B cell (primary cell): ENCODE results near the gene STAU1. TPM values are rescaled to one million over a fixed set of nuclear protein-coding genes. Genes with fewer than 3 reads are reported as not detected.
A peak's percentile ranks its signal among the peaks of the same experiment; 100 is the strongest.

Experiments used
- ATAC-seq: fragments of 200-7000 bp; cut with Tn5 transposase; one replicate; pipeline ENCODE4 v1.10.0; 2021; ENCODE audit warnings: low read depth, mild to moderate bottlenecking, moderate number of reproducible peaks, moderate library complexity
- CTCF ChIA-PET: fragments of 350-600 bp; sonication (Branson Sonifier 250); formaldehyde crosslinking; loops from one replicate; lab custom pipeline; 2021; ENCODE audit warnings: antibody characterized with exemption, inconsistent platforms; lab: Charles Lee
- POLR2A ChIA-PET: fragments of 350-600 bp; sonication (Branson Sonifier 250); formaldehyde crosslinking; loops from one replicate; lab custom pipeline; 2021; ENCODE audit warnings: antibody characterized with exemption; lab: Charles Lee
- DNase-seq: peaks from one replicate; pipeline ENCODE4 v3.0.0; 2013
- H2AFZ ChIP-seq: 2 replicates; pipeline ENCODE4 v1.6.1; 2012; ENCODE audit warnings: mild to moderate bottlenecking, low read depth, low read length; ENCODE audit not compliant: insufficient read depth, poor library complexity, severe bottlenecking
- H3K27ac ChIP-seq, 2 donors: 1 replicate in 1 of 2; 2 replicates in 1 of 2; pipeline ENCODE4 v1.5.1; 2012 to 2013; ENCODE audit warnings: low read length in 2 of 2, mild to moderate bottlenecking in 2 of 2, moderate library complexity in 1 of 2
- H3K27me3 ChIP-seq, 4 experiments: fragments of 200-600 bp in 1 of 4; sonication (generic) in 1 of 4; replicated peaks in 1 of 4; 1 replicate in 2 of 4; 2 replicates in 2 of 4; pipeline versions ENCODE4 v1.6.1 to v1.7.0; 2013 to 2016; ENCODE audit warnings: low read length in 3 of 4, mild to moderate bottlenecking in 2 of 4, mixed read lengths in 1 of 4, moderate library complexity in 1 of 4; ENCODE audit not compliant: insufficient read depth in 4 of 4, control insufficient read depth in 3 of 4; ENCODE audit errors: control extremely low read depth in 1 of 4
- H3K36me3 ChIP-seq, 2 experiments: replicated peaks in 1 of 2; 1 replicate in 1 of 2; 2 replicates in 1 of 2; pipeline versions ENCODE4 v1.6.1 to v1.7.1; 2013; ENCODE audit warnings: low read length in 1 of 2; ENCODE audit not compliant: insufficient read depth in 2 of 2, control insufficient read depth in 1 of 2; ENCODE audit errors: control extremely low read depth in 1 of 2, extremely low read depth in 1 of 2
- H3K4me1 ChIP-seq, 2 donors: fragments of 200-600 bp in 1 of 2; sonication (generic) in 1 of 2; 1 replicate in 1 of 2; 2 replicates in 1 of 2; pipeline versions ENCODE4 v1.5.1 to v1.6.1; 2013 to 2017; ENCODE audit warnings: low read length in 2 of 2; ENCODE audit not compliant: control insufficient read depth in 2 of 2, insufficient read depth in 2 of 2
- H3K4me2 ChIP-seq: replicated peaks from 2 replicates; pipeline ENCODE3; 2012; ENCODE audit warnings: mild to moderate bottlenecking, low read depth, low read length; ENCODE audit not compliant: poor library complexity, severe bottlenecking
- H3K4me3 ChIP-seq, 5 experiments: fragments of 200-600 bp in 1 of 5; sonication (generic) in 1 of 5; 1 replicate in 3 of 5; 2 replicates in 2 of 5; pipeline versions ENCODE4 v1.5.1 to v1.7.0; 2011 to 2016; ENCODE audit warnings: low read length in 4 of 5, mild to moderate bottlenecking in 4 of 5, low read depth in 2 of 5, control low read depth in 1 of 5, moderate library complexity in 1 of 5; ENCODE audit not compliant: insufficient read depth in 1 of 5; ENCODE audit errors: control extremely low read depth in 1 of 5, extremely low read depth in 1 of 5
- H3K79me2 ChIP-seq: fragments of 200-600 bp; sonication (generic); one replicate; pipeline ENCODE4 v1.6.0; 2016; ENCODE audit warnings: low read length; ENCODE audit not compliant: control insufficient read depth, insufficient read depth
- H3K9ac ChIP-seq: fragments of 200-600 bp; sonication (generic); 2 replicates; pipeline ENCODE4 v1.6.1; 2017; ENCODE audit warnings: mild to moderate bottlenecking, low read length, moderate library complexity
- H3K9me3 ChIP-seq, 3 donors: one replicate each; pipeline versions ENCODE4 v1.6.1 to v1.7.1; 2013; ENCODE audit warnings: low read length in 2 of 3; ENCODE audit not compliant: control insufficient read depth in 2 of 3, insufficient read depth in 1 of 3; ENCODE audit errors: control extremely low read depth in 1 of 3
- H4K20me1 ChIP-seq: 2 replicates; pipeline ENCODE4 v1.6.0; 2012; ENCODE audit warnings: mild to moderate bottlenecking, low read length; ENCODE audit not compliant: insufficient read depth, control insufficient read depth, poor library complexity, severe bottlenecking
- H3K27ac Mint-ChIP-seq: one replicate; pipeline ENCODE4 v1.8.0; 2021; ENCODE audit warnings: mixed read lengths
- H3K27me3 Mint-ChIP-seq: one replicate; pipeline ENCODE4 v1.8.0; 2021; ENCODE audit warnings: mixed read lengths
- H3K4me1 Mint-ChIP-seq: one replicate; pipeline ENCODE4 v1.8.0; 2021; ENCODE audit warnings: mixed read lengths
- H3K4me3 Mint-ChIP-seq: one replicate; pipeline ENCODE4 v1.8.0; 2021; ENCODE audit warnings: mixed read lengths
- H3K9me3 Mint-ChIP-seq: one replicate; pipeline ENCODE4 v1.8.0; 2022; ENCODE audit warnings: mixed read lengths; ENCODE audit not compliant: insufficient read depth
- EZH2 ChIP-seq: IDR thresholded peaks from 2 replicates; pipeline ENCODE4 v1.6.1; 2012; ENCODE audit warnings: borderline replicate concordance, low read depth, mild to moderate bottlenecking, moderate library complexity, low read length; ENCODE audit not compliant: insufficient read depth, poor library complexity, severe bottlenecking
- WGBS: methylation state at CpG from one replicate; pipeline ENCODE4 v1.1.5; 2013; ENCODE audit warnings: missing lambda C conversion rate; ENCODE audit not compliant: insufficient coverage; 5-methylcytosine and 5-hydroxymethylcytosine counted together
- intact Hi-C: fragments of 100-400 bp; cut with micrococcal nuclease; formaldehyde crosslinking; loops from one replicate; pipeline ENCODE4 v1.10.0; 2022
- polyA plus RNA-seq: library from polyadenylated mRNA; depleted of rRNA; stranded (reverse); fragments of >200 nt; gene quantifications from 2 replicates; pipeline ENCODE4 v1.2.3, GENCODE V29; 2012
- total RNA-seq, 2 donors: library from RNA; stranded (reverse); fragments of 120-200 nt in 1 of 2; gene quantifications; 1 replicate in 1 of 2; 2 replicates in 1 of 2; pipeline versions ENCODE4 v1.2.3 to v1.2.4, GENCODE V29; 2013 to 2022
- TF ChIP-seq, protein P1 (sequence below): fragments of 200-600 bp; IDR thresholded peaks from one replicate; pipeline ENCODE4 v1.8.0; 2022; ENCODE audit warnings: antibody characterized with exemption, mild to moderate bottlenecking

The STAU1 gene
- total and polyA plus RNA-seq, 2 donors (not counting 1 experiment from before 2014, with no cell fraction given): 15.4 to 42.9 TPM

DNA sequence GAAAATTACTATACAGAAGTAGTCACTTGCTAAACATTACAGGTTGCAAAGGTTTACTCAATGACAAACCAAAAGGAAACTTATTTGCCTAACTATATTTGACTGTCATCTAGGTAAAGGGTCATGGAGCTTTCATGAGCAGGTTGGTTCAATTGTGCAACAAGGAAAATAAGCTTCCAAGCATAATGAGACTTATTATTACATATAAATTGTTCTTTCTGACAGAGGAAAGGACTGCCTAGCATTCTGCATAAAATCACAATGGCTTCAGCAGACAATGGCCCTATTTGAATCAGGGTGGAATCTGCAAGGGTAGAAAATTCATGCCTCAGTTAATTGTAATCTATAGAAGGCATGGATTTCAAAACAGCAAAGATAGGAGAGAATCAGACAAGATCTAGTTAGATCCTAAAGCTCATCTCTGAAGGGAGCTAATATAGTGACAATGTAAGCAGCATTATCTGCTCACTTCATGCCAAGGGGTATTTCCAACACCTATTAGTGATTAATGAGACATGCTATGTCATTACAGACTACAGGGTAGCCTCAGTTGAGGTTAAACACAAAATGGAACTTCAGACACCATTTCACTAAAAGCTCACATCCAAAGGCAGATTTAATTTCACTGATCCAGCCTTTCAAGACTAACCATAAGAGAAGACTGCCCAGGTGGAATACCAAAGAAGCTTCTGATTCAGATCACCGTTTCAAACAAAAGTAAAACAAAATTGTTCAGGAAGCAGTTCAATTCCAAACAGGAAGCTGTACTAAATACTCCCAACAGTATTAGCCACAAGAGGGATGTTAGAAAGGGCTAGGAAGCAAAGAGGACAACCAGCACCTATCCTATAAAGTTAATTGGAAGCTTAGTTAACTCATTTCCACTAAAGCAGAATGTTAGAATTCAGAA, 8.5 kb downstream of the STAU1 start:
- Mint-ChIP-seq H3K4me1 (peaks cover 48% of the 10 kb centered on the region), H3K4me3 (peak overlapping the region; percentile 33), H3K27me3 (no peaks in the 10 kb centered on the region), H3K27ac (peak overlapping the region; percentile 47), H3K9me3 (no peaks in the 10 kb centered on the region)
- ChIA-PET CTCF (interaction anchor here (0.7 to 1.6 kb wide), 4 partner anchors 44 to 66 kb away, joined by 3 to 5 read pairs (median 3); no protein-coding TSS in a partner anchor), POLR2A (no interaction called here)
- Histone ChIP-seq H3K9ac (no peak overlapping the region), H2AFZ (no peak overlapping the region), H3K9me3 (no peaks in the 10 kb centered on the region), H3K27ac (peak overlapping the region in 1 of 2 donors; percentile 1), H3K36me3 (peaks cover 0 to 13% of the 10 kb centered on the region in 2 experiments), H3K27me3 (no peaks in the 10 kb centered on the region), H4K20me1 (peaks cover 65% of the 10 kb centered on the region), H3K4me2 (peak overlapping the region; percentile 12), H3K4me3 (no peak overlapping the region), H3K79me2 (peaks cover 99% of the 10 kb centered on the region), H3K4me1 (peaks cover 10 to 15% of the 10 kb centered on the region in 2 donors)
- intact Hi-C loops: loop anchor here (10.0 kb wide), 1 partner anchor 1335 kb away; the partner anchor contains the start of gene PTPN1
- ATAC-seq (no peak), DNase-seq (no peak)
- no CpG with 5 or more reads among the region's 1 CpG for WGBS
- TF ChIP-seq, protein P1, sequence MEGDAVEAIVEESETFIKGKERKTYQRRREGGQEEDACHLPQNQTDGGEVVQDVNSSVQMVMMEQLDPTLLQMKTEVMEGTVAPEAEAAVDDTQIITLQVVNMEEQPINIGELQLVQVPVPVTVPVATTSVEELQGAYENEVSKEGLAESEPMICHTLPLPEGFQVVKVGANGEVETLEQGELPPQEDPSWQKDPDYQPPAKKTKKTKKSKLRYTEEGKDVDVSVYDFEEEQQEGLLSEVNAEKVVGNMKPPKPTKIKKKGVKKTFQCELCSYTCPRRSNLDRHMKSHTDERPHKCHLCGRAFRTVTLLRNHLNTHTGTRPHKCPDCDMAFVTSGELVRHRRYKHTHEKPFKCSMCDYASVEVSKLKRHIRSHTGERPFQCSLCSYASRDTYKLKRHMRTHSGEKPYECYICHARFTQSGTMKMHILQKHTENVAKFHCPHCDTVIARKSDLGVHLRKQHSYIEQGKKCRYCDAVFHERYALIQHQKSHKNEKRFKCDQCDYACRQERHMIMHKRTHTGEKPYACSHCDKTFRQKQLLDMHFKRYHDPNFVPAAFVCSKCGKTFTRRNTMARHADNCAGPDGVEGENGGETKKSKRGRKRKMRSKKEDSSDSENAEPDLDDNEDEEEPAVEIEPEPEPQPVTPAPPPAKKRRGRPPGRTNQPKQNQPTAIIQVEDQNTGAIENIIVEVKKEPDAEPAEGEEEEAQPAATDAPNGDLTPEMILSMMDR: no peak
- no peak for TF ChIP-seq EZH2

DNA sequence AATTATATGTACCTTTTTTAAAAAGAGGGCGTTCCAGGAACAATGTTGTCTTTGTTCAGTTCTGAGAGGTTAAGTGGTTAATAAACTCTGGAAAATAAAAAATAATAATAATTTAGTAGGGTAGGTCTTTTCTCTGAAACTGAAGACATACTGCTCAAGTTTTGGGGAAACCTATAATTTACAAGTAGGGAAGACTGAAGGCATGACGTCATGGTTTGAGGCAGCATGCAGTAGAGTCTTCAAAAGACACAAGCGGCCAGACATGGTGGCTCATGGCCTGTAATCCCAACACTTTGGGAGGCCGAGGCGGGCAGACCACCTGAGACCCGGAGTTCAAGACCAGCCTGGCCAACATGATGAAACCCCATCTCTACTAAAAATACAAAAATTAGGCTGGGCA, 14.0 kb downstream of the STAU1 start:
- DNase-seq (no peak), ATAC-seq (no peak)
- ChIA-PET POLR2A (no interaction called here), CTCF (no interaction called here)
- peaks cover 1 to 25% of the 10 kb centered on the region in 2 experiments for H3K36me3 ChIP-seq
- H3K9ac ChIP-seq: no peak overlapping the region
- Mint-ChIP-seq H3K4me1 (peaks cover 15% of the 10 kb centered on the region), H3K27ac (no peak overlapping the region), H3K9me3 (no peaks in the 10 kb centered on the region), H3K27me3 (no peaks in the 10 kb centered on the region), H3K4me3 (no peak overlapping the region)
- intact Hi-C loops: no loop called here
- H3K9me3 ChIP-seq: no peaks in the 10 kb centered on the region
- peaks cover 53% of the 10 kb centered on the region for H4K20me1 ChIP-seq
- TF ChIP-seq EZH2: no peak
- TF ChIP-seq, protein P1: no peak
- H2AFZ ChIP-seq: no peak overlapping the region
- H3K27ac ChIP-seq: no peak overlapping the region
- H3K27me3 ChIP-seq: no peaks in the 10 kb centered on the region
- no peak overlapping the region for H3K4me3 ChIP-seq
- H3K4me1 ChIP-seq: peaks cover 0 to 2% of the 10 kb centered on the region in 2 donors
- 95% methylated on average over 5 of the region's 6 CpGs for WGBS
- H3K4me2 ChIP-seq: no peak overlapping the region
- H3K79me2 ChIP-seq: peaks cover 98% of the 10 kb centered on the region
